Activated naive CD8-positive, alpha-beta T cell treated with anti-CD3 and anti-CD28 coated beads, Interleukin-2, amount 50 U/mL, for 24 hours (primary cell): ENCODE results near the gene FBXO44.
A peak's percentile ranks its signal among the peaks of the same experiment; 100 is the strongest.

Experiments
- ATAC-seq: fragments of 150-1000 bp; cut with Tn5 transposase; one replicate; pipeline ENCODE4 v1.10.0; 2021
- DNase-seq: peaks from one replicate; pipeline ENCODE4 v3.0.0; 2021
- H3K27ac Mint-ChIP-seq: one replicate; pipeline ENCODE4 v1.8.0; 2021; ENCODE audit warnings: mild to moderate bottlenecking, mixed read lengths
- H3K27me3 Mint-ChIP-seq: one replicate; pipeline ENCODE4 v1.8.0; 2021; ENCODE audit warnings: mixed read lengths
- H3K36me3 Mint-ChIP-seq: one replicate; pipeline ENCODE4 v1.8.0; 2021; ENCODE audit warnings: low read depth, mixed read lengths
- H3K4me1 Mint-ChIP-seq: one replicate; pipeline ENCODE4 v1.8.0; 2021; ENCODE audit warnings: mixed read lengths
- H3K4me3 Mint-ChIP-seq: one replicate; pipeline ENCODE4 v1.8.0; 2021; ENCODE audit warnings: mild to moderate bottlenecking, moderate library complexity, mixed read lengths
- H3K9me3 Mint-ChIP-seq: one replicate; pipeline ENCODE4 v1.8.0; 2021; ENCODE audit warnings: mixed read lengths

FBXO44 gene

GRCh38 chr1:11681071-11681771 lies 26.5 kb downstream of the FBXO44 start, which contains the start of gene MAD2L2:
MAD2L2 (minus strand) TSS chr1:11681148; CDS start chr1:11680601, 547 bp downstream.
- ATAC-seq (peak; percentile 94), DNase-seq (peak; percentile 93)
- H3K9me3 Mint-ChIP-seq, result no peaks in the 10 kb centered on the region
- no peaks in the 10 kb centered on the region for H3K36me3 Mint-ChIP-seq
- H3K4me1 Mint-ChIP-seq, result peaks cover 13% of the 10 kb centered on the region
- H3K27me3 Mint-ChIP-seq, result peaks cover 2% of the 10 kb centered on the region
- H3K4me3 Mint-ChIP-seq, result peak within 1 kb of the TSS; percentile 86
- peak within 1 kb of the TSS; percentile 79 for H3K27ac Mint-ChIP-seq

- no peak overlapping the region for H3K27ac Mint-ChIP-seq
- ATAC-seq (no peak), DNase-seq (no peak)
- no peaks in the 10 kb centered on the region for H3K36me3 Mint-ChIP-seq
- H3K4me3 Mint-ChIP-seq, result peak overlapping the region; percentile 86
- peaks cover 2% of the 10 kb centered on the region for H3K27me3 Mint-ChIP-seq
- H3K4me1 Mint-ChIP-seq, result peaks cover 13% of the 10 kb centered on the region
- no peaks in the 10 kb centered on the region for H3K9me3 Mint-ChIP-seq
Observed at GRCh38 chr1:11682287-11682771, 27.7 kb downstream of the FBXO44 start.

- Mint-ChIP-seq H3K27me3 (peaks cover 5% of the 10 kb centered on the region), H3K4me1 (peaks cover 13% of the 10 kb centered on the region), H3K4me3 (no peak overlapping the region), H3K27ac (no peak overlapping the region), H3K9me3 (no peaks in the 10 kb centered on the region), H3K36me3 (no peaks in the 10 kb centered on the region)
- ATAC-seq (no peak), DNase-seq (no peak)
Observed at GRCh38 chr1:11682799-11683198, 28.1 kb downstream of the FBXO44 start.

GRCh38 chr1:11684070-11684469 lies 29.4 kb downstream of the FBXO44 start:
- DNase-seq, result no peak
- Mint-ChIP-seq H3K36me3 (no peaks in the 10 kb centered on the region), H3K9me3 (no peaks in the 10 kb centered on the region), H3K27ac (no peak overlapping the region), H3K27me3 (peaks cover 14% of the 10 kb centered on the region), H3K4me3 (no peak overlapping the region), H3K4me1 (peaks cover 10% of the 10 kb centered on the region)
- ATAC-seq, result no peak

- DNase-seq, result no peak
- no peaks in the 10 kb centered on the region for H3K9me3 Mint-ChIP-seq
- H3K27ac Mint-ChIP-seq, result no peak overlapping the region
- no peak for ATAC-seq
- no peaks in the 10 kb centered on the region for H3K36me3 Mint-ChIP-seq
- no peak overlapping the region for H3K4me3 Mint-ChIP-seq
- peaks cover 7% of the 10 kb centered on the region for H3K4me1 Mint-ChIP-seq
- peaks cover 22% of the 10 kb centered on the region for H3K27me3 Mint-ChIP-seq
Observed at GRCh38 chr1:11685210-11685752, 30.6 kb downstream of the FBXO44 start.

- Mint-ChIP-seq H3K27me3 (peaks cover 40% of the 10 kb centered on the region), H3K27ac (no peak overlapping the region), H3K9me3 (no peaks in the 10 kb centered on the region), H3K36me3 (no peaks in the 10 kb centered on the region), H3K4me1 (peaks cover 20% of the 10 kb centered on the region), H3K4me3 (no peak overlapping the region)
- DNase-seq (no peak), ATAC-seq (no peak)
Observed at GRCh38 chr1:11688506-11688905, 33.8 kb downstream of the FBXO44 start.

- Mint-ChIP-seq H3K9me3 (no peaks in the 10 kb centered on the region), H3K27me3 (peaks cover 42% of the 10 kb centered on the region), H3K27ac (no peak overlapping the region), H3K4me1 (peaks cover 24% of the 10 kb centered on the region), H3K36me3 (no peaks in the 10 kb centered on the region), H3K4me3 (peak overlapping the region; percentile 35)
- ATAC-seq (no peak), DNase-seq (no peak)
Observed at GRCh38 chr1:11690397-11691301, 36.0 kb downstream of the FBXO44 start.

GRCh38 chr1:11691302-11691914 lies 36.7 kb downstream of the FBXO44 start, which contains the start of gene DRAXIN:
DRAXIN (plus strand) TSS chr1:11691710; CDS start chr1:11706259, 14,549 bp downstream.
- no peak within 1 kb of the TSS for H3K27ac Mint-ChIP-seq
- DNase-seq (no peak), ATAC-seq (no peak)
- no peaks in the 10 kb centered on the region for H3K9me3 Mint-ChIP-seq
- peaks cover 24% of the 10 kb centered on the region for H3K4me1 Mint-ChIP-seq
- peaks cover 42% of the 10 kb centered on the region for H3K27me3 Mint-ChIP-seq
- H3K36me3 Mint-ChIP-seq, result no peaks in the 10 kb centered on the region
- H3K4me3 Mint-ChIP-seq, result peak within 1 kb of the TSS; percentile 63

- peaks cover 24% of the 10 kb centered on the region for H3K4me1 Mint-ChIP-seq
- no peak for ATAC-seq
- peak overlapping the region; percentile 63 for H3K4me3 Mint-ChIP-seq
- no peak for DNase-seq
- peaks cover 42% of the 10 kb centered on the region for H3K27me3 Mint-ChIP-seq
- no peak overlapping the region for H3K27ac Mint-ChIP-seq
- no peaks in the 10 kb centered on the region for H3K9me3 Mint-ChIP-seq
- no peaks in the 10 kb centered on the region for H3K36me3 Mint-ChIP-seq
Observed at GRCh38 chr1:11691928-11692711, 37.4 kb downstream of the FBXO44 start.

GRCh38 chr1:11693024-11693590 lies 38.4 kb downstream of the FBXO44 start:
- Mint-ChIP-seq H3K4me3 (peak overlapping the region; percentile 3), H3K36me3 (no peaks in the 10 kb centered on the region), H3K27me3 (peaks cover 36% of the 10 kb centered on the region), H3K4me1 (peaks cover 24% of the 10 kb centered on the region), H3K27ac (no peak overlapping the region), H3K9me3 (no peaks in the 10 kb centered on the region)
- peak; percentile 51 for DNase-seq
- peak; percentile 87 for ATAC-seq

- Mint-ChIP-seq H3K9me3 (no peaks in the 10 kb centered on the region), H3K27me3 (peaks cover 30% of the 10 kb centered on the region), H3K36me3 (no peaks in the 10 kb centered on the region), H3K27ac (no peak overlapping the region), H3K4me1 (peaks cover 24% of the 10 kb centered on the region), H3K4me3 (no peak overlapping the region)
- DNase-seq (no peak), ATAC-seq (no peak)
Observed at GRCh38 chr1:11693917-11694316, 39.2 kb downstream of the FBXO44 start.

GRCh38 chr1:11695861-11696260 lies 41.2 kb downstream of the FBXO44 start:
- Mint-ChIP-seq H3K27me3 (peaks cover 18% of the 10 kb centered on the region), H3K36me3 (no peaks in the 10 kb centered on the region), H3K4me1 (peaks cover 17% of the 10 kb centered on the region), H3K4me3 (no peak overlapping the region), H3K9me3 (no peaks in the 10 kb centered on the region), H3K27ac (no peak overlapping the region)
- no peak for DNase-seq
- ATAC-seq, result no peak

- no peak overlapping the region for H3K27ac Mint-ChIP-seq
- DNase-seq, result no peak
Observed at GRCh38 chr1:11697188-11697892, 42.7 kb downstream of the FBXO44 start.

More at GRCh38 chr1:11697188-11697892, 42.7 kb downstream of the FBXO44 start:
- ATAC-seq, result no peak
- H3K4me3 Mint-ChIP-seq, result no peak overlapping the region
- H3K27me3 Mint-ChIP-seq, result peaks cover 17% of the 10 kb centered on the region
- H3K4me1 Mint-ChIP-seq, result peaks cover 14% of the 10 kb centered on the region
- H3K36me3 Mint-ChIP-seq, result no peaks in the 10 kb centered on the region
- H3K9me3 Mint-ChIP-seq, result no peaks in the 10 kb centered on the region
